HFF-Myc (cell line): ENCODE data around the gene RETREG1.
"Not testable (repeated sequence)": the region's sequence is repeated elsewhere in the genome, so short reads cannot be mapped to it uniquely, and the experiment has no call there.

Experiments used
- DNase-seq: peaks from one replicate; pipeline ENCODE4 v3.0.0-alpha.2; 2011; ENCODE audit warnings: low read depth; ENCODE audit errors: extremely low read depth
- H3K4me3 ChIP-seq: replicated peaks from 2 replicates; pipeline ENCODE4 v1.5.1; 2011; ENCODE audit warnings: low read depth, mild to moderate bottlenecking, control low read depth, low read length
- TF ChIP-seq, protein P1 (sequence below): IDR thresholded peaks from 2 replicates; pipeline ENCODE4 v1.5.1; 2012; ENCODE audit warnings: mild to moderate bottlenecking, low read depth, low read length, control low read depth; ENCODE audit errors: missing control alignments

Gene RETREG1

DNA sequence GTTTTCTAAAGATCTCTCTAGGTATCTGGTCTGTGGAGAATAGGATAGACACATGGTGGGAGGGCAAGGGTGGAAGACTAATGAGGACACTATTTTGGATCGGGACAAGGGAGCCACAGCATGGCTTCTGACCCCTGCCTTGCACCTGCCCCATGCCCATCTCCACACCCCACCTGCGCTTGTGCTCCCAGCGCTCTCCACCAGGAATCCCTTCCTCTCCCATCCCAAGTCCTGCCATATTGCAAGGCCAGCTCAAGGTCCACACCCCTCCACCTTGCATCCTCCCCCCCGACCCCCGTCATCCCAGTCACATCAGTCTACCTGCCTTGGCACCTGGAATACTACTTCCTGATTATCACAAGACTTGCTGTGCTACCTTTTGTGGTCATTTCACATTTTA is 44.2 kb upstream of the RETREG1 start:
- H3K4me3 ChIP-seq = no peak overlapping the region
- DNase-seq = no peak
- TF ChIP-seq, protein P1, sequence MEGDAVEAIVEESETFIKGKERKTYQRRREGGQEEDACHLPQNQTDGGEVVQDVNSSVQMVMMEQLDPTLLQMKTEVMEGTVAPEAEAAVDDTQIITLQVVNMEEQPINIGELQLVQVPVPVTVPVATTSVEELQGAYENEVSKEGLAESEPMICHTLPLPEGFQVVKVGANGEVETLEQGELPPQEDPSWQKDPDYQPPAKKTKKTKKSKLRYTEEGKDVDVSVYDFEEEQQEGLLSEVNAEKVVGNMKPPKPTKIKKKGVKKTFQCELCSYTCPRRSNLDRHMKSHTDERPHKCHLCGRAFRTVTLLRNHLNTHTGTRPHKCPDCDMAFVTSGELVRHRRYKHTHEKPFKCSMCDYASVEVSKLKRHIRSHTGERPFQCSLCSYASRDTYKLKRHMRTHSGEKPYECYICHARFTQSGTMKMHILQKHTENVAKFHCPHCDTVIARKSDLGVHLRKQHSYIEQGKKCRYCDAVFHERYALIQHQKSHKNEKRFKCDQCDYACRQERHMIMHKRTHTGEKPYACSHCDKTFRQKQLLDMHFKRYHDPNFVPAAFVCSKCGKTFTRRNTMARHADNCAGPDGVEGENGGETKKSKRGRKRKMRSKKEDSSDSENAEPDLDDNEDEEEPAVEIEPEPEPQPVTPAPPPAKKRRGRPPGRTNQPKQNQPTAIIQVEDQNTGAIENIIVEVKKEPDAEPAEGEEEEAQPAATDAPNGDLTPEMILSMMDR = no peak

DNA sequence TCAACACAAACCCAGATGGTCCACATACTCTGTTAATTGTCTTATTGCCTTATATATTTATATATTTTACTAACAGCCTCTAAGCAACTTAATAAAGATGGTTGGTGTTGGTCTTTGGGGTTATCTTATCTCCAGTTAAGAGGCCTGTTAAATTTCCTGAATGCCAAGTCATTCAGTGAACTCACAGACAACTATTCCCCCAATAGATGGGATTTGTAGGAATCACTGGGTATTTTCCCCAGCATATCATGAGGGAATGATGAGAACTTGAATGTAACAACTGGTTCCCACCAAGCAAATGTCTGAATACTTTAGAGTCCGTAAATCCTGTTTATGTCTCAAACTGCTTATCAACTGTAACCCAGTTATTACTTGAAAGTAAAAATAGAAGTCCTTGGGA is 42.7 kb upstream of the RETREG1 start:
- no peak for DNase-seq
- no peak overlapping the region for H3K4me3 ChIP-seq
- TF ChIP-seq, protein P1 = no peak

DNA sequence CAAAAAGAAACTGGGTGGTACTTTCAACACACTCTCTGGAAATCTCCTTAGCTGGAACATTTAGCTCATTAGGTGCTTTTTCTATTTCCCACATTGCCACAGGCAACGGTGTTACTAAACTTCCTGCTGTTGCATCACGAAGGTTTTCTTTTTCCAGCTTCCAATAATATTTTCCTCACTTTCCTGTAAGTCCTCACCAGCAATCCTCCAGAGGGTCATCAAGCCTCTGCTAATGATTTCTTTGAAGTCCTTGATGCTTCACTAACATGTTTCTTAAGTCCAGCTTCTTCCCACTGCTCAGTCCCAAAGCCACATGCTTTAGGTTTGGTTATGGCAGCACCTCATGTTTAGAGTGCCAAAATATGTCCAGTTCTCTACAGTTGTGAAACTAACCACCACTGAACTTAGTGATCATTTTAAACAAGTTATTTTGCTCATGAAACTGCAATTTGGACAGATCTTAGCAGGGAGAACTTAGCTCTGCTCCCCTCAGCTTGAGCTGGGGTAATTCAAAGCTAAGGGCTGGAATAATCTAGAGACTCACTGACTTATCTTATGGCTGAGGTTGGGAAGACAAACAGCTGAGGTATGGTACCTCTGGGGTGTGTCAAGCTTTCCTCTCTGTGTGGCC is 39.9 kb upstream of the RETREG1 start:
- DNase-seq = no peak
- no peak overlapping the region for H3K4me3 ChIP-seq
- TF ChIP-seq, protein P1 = no peak

DNA sequence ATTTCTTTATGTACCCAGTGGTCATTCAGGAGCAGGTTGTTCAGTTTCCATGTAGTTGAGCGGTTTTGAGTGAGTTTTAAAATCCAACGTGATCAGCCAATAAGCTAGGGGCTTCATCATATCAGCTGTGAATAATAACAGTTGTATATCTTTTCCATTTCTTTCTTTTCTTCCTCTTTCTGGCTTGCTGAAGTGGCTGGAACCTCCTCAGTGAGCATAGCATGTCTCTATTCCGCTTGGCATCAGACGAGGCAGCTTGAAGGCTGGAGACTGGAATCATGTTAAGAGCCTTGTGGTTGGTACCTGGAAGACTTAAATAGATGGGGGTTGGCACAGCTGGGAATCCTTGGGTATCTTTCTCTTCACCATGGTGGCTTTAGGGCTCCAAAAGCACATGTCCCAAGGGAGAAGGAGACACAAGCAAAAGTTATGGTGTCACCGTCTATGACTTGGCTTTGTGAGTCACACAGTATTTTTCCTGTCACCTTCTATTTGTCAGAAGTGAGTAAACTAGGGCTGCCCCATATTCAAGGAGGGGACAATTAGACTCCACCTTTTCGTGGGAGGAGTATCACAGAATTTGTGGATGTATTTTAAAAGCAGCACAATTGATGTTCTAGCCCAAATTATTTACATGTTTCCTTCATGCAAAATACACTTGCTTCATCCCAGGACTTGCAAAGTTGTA is 38.0 kb upstream of the RETREG1 start:
- TF ChIP-seq, protein P1 = no peak
- DNase-seq = no peak

DNA sequence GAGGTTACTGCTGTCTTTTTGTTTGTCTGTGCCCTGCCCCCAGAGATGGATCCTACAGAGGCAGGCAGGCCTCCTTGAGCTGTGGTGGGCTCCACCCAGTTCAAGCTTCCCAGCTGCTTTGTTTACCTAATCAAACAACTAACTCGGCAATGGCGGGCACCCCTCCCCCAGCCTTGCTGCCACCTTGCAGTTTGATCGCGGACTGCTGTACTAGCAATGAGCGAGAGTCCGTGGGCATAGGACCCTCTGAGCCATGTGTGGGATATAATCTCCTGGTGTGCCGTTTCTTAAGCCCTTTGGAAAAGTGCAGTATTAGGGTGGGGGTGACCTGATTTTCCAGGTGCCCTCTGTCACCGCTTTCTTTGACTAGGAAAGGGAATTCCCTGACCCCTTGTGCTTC is 31.9 kb upstream of the RETREG1 start:
- DNase-seq, H3K4me3 ChIP-seq: not testable (repeated sequence)

More for the DNA sequence above, 38.0 kb upstream of the RETREG1 start:
- H3K4me3 ChIP-seq = no peak overlapping the region

DNA sequence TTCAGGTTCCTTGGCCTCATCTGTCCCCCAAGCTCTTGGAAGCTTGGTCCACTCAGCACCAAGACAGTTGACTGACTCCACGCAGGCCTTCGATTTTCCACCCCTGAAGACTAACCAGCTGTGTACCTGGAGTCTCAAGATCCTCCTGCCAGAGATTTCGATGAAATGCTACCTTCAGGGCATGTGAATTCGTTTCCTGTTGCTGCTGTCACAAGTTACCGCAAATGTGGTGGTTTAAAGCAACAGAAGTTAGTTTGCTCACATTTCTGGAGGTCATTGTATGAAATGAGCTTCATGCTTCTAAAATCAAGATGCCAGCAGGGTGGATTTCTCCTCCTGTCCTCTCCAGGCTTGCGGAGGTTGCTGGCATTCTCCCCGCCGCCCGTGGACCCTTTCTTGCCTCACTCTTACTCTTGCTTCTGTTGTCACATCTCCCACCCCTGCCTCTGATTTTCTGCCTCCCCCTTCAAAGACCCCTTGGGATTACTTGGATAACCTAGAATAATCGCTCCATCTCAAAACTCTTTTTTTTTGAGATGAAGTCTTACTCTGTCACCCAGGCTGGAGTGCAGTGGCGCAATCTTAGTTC is 27.6 kb upstream of the RETREG1 start:
- DNase-seq = no peak
- TF ChIP-seq, protein P1 = no peak
- H3K4me3 ChIP-seq = no peak overlapping the region

DNA sequence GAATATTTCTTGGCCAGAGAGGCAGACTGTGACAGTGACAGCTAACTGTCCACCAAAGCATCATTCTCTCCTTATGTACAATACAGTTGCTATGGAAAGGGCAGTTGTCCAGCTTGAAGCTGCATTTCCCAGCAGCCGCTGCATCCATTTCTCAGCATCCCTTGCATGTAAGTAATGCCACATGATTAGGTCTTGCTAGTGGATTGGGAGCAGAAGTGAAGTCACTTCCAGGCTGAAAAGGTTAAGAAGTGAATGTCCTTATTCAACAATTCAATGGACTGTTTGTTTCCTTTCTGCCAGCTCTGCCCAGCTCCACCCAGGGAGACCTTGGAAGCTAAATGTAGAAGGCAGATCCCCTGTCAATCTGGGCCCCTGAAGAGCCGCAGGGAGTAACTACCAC is 26.1 kb upstream of the RETREG1 start:
- no peak for DNase-seq
- TF ChIP-seq, protein P1 = no peak
- no peak overlapping the region for H3K4me3 ChIP-seq
